ENCODE measurements around the gene ZMYND15. TPM values are rescaled to one million over a fixed set of nuclear protein-coding genes. Genes with fewer than 3 reads are reported as not detected.

ZMYND15 gene
- total RNA-seq, 1 experiment from 2014 or later: 2.8 TPM

DNA sequence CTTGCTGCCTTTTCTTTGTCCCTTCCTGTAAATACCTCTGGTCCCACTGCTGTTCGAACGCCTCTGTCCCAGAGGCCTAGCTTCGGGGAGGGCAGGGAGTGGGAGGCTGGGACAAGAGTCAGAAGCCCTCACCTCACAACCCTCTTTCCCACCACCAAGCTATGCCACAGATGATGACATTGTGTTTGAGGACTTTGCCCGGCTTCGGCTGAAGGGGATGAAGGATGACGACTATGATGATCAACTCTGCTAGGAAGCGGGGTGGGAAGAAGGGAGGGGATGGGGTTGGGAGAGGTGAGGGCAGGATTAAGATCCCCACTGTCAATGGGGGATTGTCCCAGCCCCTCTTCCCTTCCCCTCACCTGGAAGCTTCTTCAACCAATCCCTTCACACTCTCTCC is 18.8 kb upstream of the ZMYND15 start:
- peaks cover 14 to 16% of the 10 kb centered on the region in 2 experiments; a peak in 2 of 4 replicates for H3K36me3 ChIP-seq (ENCODE audit: control insufficient read depth in 1 of 2, insufficient read depth in 2 of 2, low read length in 2 of 2)
- RAD21 ChIA-PET (ENCODE audit: low non-redundant PET in 1 of 2, low total read pairs in 2 of 2, uncharacterized antibody in 2 of 2, unreplicated experiment in 2 of 2): no interaction called here
- H3K4me2 ChIP-seq (ENCODE audit: low read length): peak overlapping the region; percentile 59; the same call in 1 of the 2 replicates
- H3K4me1 ChIP-seq (ENCODE audit: control insufficient read depth in 1 of 2, insufficient read depth in 2 of 2, low read length in 2 of 2): peaks cover 16 to 17% of the 10 kb centered on the region in 2 experiments
- no peaks in the 10 kb centered on the region for H3K27me3 ChIP-seq (ENCODE audit: insufficient read depth, low read length)
- H3K27ac ChIP-seq (ENCODE audit: low read depth, low read length): no peak overlapping the region
- ATAC-seq: no peak
- H3K9me2 ChIP-seq (ENCODE audit: insufficient read depth): no peaks in the 10 kb centered on the region
- POLR2A ChIA-PET: no interaction called here
- H2AFZ ChIP-seq (ENCODE audit: low read depth, low read length, poor library complexity, severe bottlenecking): no peak overlapping the region
- BruUV-seq (replicated peaks): TSS peak; percentile 86
- no peaks in the 10 kb centered on the region for H3K9me3 ChIP-seq (ENCODE audit: control insufficient read depth in 1 of 2, insufficient read depth in 1 of 2, low read depth in 1 of 2, low read length in 2 of 2)
- no peak overlapping the region for H3K4me3 ChIP-seq (replicated peaks in 1 of 2; ENCODE audit: low read depth in 1 of 2, low read length in 2 of 2)
- H4K20me1 ChIP-seq (ENCODE audit: insufficient read depth): no peaks in the 10 kb centered on the region
- H3K79me2 ChIP-seq (ENCODE audit: insufficient read depth, low read length): no peaks in the 10 kb centered on the region
- CTCF ChIA-PET: no interaction called here
- H3K9ac ChIP-seq (ENCODE audit: low read length): no peak overlapping the region
- DNase-seq (ENCODE audit: low read depth, low spot score): no peak
- TF ChIP-seq ELF1 (IDR thresholded peaks at IDR 0.05; ENCODE audit: borderline replicate concordance, low read depth) (no peak), RAD21 (IDR thresholded peaks at IDR 0.05; ENCODE audit: low read depth) (no peak), ZFX (IDR thresholded peaks at IDR 0.05) (no peak), POLR2AphosphoS5 (IDR thresholded peaks at IDR 0.05; ENCODE audit: low read depth, low read length) (no peak), YY1 (IDR thresholded peaks at IDR 0.05; ENCODE audit: extremely low read depth, insufficient replicate concordance, low read depth, low read length) (no peak), EZH2phosphoT487 (IDR thresholded peaks at IDR 0.05; ENCODE audit: borderline replicate concordance) (no peak), CBX3 (IDR thresholded peaks at IDR 0.05; ENCODE audit: low read depth) (no peak), SRF (IDR thresholded peaks at IDR 0.05; ENCODE audit: low read depth) (no peak), FOSL1 (IDR thresholded peaks at IDR 0.05; ENCODE audit: low read depth) (no peak), SIN3A (IDR thresholded peaks at IDR 0.05; ENCODE audit: low read depth) (no peak), JUND (IDR thresholded peaks at IDR 0.05) (no peak), ZNF274 (IDR thresholded peaks at IDR 0.05; ENCODE audit: low read depth, low read length) (no peak), TCF7L2 (IDR thresholded peaks at IDR 0.05; ENCODE audit: borderline replicate concordance, extremely low read depth, insufficient read depth, insufficient read length) (no peak), CEBPB (IDR thresholded peaks at IDR 0.05; ENCODE audit: low read depth) (no peak)
- TF ChIP-seq, protein P1, sequence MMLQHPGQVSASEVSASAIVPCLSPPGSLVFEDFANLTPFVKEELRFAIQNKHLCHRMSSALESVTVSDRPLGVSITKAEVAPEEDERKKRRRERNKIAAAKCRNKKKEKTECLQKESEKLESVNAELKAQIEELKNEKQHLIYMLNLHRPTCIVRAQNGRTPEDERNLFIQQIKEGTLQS (IDR thresholded peaks at IDR 0.05): no peak
- TF ChIP-seq, protein P2, sequence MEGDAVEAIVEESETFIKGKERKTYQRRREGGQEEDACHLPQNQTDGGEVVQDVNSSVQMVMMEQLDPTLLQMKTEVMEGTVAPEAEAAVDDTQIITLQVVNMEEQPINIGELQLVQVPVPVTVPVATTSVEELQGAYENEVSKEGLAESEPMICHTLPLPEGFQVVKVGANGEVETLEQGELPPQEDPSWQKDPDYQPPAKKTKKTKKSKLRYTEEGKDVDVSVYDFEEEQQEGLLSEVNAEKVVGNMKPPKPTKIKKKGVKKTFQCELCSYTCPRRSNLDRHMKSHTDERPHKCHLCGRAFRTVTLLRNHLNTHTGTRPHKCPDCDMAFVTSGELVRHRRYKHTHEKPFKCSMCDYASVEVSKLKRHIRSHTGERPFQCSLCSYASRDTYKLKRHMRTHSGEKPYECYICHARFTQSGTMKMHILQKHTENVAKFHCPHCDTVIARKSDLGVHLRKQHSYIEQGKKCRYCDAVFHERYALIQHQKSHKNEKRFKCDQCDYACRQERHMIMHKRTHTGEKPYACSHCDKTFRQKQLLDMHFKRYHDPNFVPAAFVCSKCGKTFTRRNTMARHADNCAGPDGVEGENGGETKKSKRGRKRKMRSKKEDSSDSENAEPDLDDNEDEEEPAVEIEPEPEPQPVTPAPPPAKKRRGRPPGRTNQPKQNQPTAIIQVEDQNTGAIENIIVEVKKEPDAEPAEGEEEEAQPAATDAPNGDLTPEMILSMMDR (IDR thresholded peaks at IDR 0.05 in 2 of 3, conservative IDR thresholded peaks at IDR 0.05 in 1 of 3; ENCODE audit: borderline replicate concordance in 1 of 3, insufficient read depth in 1 of 3, low read depth in 2 of 3, low read length in 2 of 3): no peak
- TF ChIP-seq, protein P3, sequence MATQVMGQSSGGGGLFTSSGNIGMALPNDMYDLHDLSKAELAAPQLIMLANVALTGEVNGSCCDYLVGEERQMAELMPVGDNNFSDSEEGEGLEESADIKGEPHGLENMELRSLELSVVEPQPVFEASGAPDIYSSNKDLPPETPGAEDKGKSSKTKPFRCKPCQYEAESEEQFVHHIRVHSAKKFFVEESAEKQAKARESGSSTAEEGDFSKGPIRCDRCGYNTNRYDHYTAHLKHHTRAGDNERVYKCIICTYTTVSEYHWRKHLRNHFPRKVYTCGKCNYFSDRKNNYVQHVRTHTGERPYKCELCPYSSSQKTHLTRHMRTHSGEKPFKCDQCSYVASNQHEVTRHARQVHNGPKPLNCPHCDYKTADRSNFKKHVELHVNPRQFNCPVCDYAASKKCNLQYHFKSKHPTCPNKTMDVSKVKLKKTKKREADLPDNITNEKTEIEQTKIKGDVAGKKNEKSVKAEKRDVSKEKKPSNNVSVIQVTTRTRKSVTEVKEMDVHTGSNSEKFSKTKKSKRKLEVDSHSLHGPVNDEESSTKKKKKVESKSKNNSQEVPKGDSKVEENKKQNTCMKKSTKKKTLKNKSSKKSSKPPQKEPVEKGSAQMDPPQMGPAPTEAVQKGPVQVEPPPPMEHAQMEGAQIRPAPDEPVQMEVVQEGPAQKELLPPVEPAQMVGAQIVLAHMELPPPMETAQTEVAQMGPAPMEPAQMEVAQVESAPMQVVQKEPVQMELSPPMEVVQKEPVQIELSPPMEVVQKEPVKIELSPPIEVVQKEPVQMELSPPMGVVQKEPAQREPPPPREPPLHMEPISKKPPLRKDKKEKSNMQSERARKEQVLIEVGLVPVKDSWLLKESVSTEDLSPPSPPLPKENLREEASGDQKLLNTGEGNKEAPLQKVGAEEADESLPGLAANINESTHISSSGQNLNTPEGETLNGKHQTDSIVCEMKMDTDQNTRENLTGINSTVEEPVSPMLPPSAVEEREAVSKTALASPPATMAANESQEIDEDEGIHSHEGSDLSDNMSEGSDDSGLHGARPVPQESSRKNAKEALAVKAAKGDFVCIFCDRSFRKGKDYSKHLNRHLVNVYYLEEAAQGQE (IDR thresholded peaks at IDR 0.05; ENCODE audit: low read depth): no peak
- TF ChIP-seq, protein P4, sequence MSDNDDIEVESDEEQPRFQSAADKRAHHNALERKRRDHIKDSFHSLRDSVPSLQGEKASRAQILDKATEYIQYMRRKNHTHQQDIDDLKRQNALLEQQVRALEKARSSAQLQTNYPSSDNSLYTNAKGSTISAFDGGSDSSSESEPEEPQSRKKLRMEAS (IDR thresholded peaks at IDR 0.05): no peak
- intact Hi-C loops (cut with micrococcal nuclease): no loop called here
